ENCODE measurements around the gene GTSE1.

GRCh38 chr22:46290843-46291785 is 5.6 kb upstream of the GTSE1 start:
- TF ChIP-seq CTCF (IDR thresholded peaks at IDR 0.05) (no peak), POLR2A (IDR thresholded peaks at IDR 0.05) (no peak)

Data from gastroesophageal sphincter (tissue), 3 donors.